GM19240 (cell line): ENCODE data around the gene ERO1B.
A peak's percentile ranks its signal among the peaks of the same experiment; 100 is the strongest.
"Not testable (repeated sequence)": the region's sequence is repeated elsewhere in the genome, so short reads cannot be mapped to it uniquely, and the experiment has no call there.

Source experiments
- DNase-seq: peaks from one replicate; pipeline ENCODE4 v3.0.0; 2011; ENCODE audit warnings: low spot score; ENCODE audit not compliant: insufficient read length

Gene ERO1B

GRCh38 chr1:236193184-236193583, 88.6 kb downstream of the ERO1B start:
- DNase-seq = no peak

DNA sequence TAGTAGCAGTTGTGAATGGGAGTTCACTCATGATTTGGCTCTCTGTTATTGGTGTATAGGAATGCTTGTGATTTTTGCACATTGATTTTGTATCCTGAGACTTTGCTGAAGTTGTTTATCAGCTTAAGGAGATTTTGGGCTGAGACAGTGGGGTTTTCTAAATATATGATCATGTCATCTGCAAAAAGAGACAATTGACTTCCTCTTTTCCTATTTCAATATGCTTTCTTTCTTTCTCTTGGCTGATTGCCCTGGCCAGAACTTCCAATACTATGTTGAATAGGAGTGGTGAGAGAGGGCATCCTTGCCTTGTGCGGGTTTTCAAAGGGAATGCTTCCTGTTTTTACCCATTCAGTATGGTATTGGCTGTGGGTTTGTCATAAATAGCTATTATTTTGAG, 93.7 kb downstream of the ERO1B start:
- DNase-seq = not testable (repeated sequence)

DNA sequence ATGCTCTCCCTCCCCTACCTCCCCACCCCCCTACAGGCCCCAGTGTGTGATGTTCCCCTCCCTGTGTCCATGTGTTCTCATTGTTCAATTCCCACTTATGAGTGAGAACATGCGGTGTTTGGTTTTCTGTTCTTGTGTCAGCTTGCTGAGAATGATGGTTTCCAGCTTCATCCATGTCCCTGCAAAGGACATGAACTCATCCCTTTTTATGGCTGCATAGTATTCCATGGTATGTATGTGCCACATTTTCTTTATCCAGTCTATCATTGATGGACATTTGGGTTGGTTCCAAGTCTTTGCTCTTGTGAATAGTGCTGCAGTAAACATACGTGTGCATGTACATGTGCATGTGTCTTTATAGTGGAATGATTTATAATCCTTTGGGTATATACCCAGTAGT, 95.3 kb downstream of the ERO1B start:
- not testable (repeated sequence) for DNase-seq

GRCh38 chr1:236185687-236186086, 96.1 kb downstream of the ERO1B start:
- no peak for DNase-seq

- DNase-seq = no peak
Measured at GRCh38 chr1:236181059-236181458, 100.7 kb downstream of the ERO1B start.

DNA sequence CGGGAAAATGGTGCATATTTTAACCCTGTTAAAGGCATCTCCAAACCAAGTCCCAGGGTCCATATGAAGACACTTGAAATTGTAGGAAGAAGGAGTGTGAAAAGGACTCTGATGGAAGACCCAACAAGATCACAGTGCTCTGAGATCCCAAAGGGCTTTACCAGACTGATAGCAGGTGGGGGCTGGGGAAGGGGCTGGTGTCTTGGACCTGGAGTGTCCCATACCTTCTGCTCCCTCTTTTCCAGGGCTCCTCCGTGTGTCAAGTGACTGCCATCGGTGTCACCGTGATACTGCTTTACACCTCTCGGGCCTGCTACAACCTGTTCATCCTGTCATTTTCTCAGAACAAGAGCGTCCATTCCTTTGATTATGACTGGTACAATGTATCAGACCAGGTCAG, 102.1 kb downstream of the ERO1B start:
- DNase-seq = no peak

GRCh38 chr1:236176337-236177336, 105.1 kb downstream of the ERO1B start:
- no peak for DNase-seq

GRCh38 chr1:236175642-236176336, 106.0 kb downstream of the ERO1B start:
- peak; percentile 23 for DNase-seq

DNA sequence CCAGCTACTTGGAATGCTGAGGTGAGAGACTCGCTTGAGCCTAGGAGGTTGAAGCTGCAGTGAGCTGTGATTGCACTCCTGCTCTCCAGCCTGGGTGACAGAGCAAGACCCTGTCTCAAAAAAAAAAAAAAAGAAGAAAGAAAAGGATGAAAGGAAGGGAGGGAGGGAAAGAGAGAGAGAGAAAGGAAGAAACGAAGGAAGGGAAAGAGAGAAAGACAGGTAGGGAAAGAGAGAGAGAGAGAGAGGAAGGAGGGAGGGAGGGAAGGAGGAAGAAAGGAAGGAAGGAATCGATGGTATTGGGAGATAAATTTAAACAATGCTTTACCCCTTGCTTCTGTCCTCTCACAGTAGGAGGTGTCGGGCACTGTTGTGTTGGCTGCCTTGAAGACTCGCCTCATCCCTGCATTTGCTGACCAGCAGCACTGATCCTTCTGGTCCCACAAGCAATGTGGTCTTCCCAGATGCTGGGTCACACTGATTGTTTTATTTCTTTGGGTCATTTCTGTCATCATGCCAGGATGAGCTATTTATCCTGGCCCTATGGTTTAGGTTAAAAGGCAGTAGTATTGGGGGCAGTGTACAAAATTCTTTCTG, 108.5 kb downstream of the ERO1B start:
- no peak for DNase-seq

DNA sequence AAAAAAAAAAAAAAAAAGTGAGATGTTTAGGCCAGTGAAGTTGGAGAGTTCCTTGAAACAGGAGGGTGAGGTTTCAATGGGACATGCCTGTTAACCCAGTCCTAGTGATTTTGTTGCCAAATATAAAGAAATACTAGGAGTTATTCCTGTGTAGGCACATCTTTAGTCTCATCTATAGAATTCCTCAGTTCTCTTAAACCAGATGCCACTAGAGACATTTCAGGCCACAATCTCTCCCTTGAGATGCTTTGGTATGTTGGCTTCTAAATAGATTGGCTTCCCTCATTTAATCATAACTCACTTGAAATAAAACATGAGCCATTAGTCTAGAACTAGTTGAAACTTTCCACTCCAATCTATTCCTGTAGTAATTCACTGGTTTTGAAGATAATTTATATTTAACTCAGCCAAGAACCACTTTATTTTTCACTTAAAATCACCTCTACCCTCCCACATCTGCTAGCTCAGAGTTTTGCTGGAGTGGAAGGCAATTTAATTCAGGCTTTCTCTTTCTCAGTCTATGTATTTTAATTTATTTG, 109.6 kb downstream of the ERO1B start:
- DNase-seq = no peak

DNA sequence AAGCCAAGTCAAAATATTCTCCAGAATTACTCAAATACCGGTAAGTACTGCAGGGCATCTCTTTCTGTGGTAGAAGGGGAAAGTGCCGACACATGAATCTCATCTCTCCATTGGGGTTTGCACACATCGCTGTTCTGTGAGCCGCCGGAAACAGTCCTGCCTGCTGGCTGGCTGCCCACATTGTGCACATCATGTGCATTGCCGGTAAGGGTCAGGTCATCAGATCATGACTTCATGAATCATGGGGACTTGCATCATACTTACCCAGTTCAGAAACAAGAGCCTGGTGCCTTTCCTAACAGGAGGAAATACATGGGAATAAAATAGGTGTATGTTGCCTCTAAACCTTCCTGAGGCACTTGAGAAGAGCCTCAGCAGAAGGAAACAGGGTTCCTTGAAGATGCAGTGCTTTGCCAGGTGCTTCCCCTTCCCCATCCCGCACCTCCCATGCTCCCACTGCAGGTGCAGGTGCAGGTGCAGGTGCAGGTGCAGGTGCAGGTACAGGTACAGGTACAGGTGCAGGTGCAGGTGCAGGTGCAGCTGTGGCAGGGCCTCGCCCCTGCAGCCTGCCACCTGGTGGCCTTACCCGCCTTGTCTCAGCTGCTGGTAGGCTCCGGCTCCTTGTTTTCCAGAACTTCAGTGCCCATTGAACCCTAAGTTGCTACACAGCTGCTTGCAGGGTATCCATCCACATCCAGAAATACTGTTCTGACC, 112.9 kb downstream of the ERO1B start:
- no peak for DNase-seq

DNA sequence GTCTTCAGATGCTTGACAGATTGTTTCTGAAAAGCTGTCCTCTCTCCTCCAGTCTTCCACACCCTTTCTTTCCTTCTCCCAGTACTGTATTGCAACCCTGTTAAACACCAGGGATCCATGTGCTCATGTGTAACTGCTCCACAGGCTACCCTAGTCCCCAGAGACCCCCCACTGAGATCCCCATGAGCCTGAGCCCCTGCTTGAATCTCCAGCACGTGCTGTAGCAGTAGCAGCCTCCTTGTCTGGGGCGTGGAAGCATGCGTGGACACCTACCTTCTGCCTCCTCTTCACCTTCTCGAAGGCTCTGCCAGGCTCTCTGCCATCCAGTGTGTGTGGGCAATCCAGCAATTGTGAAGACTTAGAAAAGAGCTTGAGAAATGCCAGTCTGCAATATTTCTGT, 114.2 kb downstream of the ERO1B start:
- no peak for DNase-seq

GRCh38 chr1:236167154-236167553, 114.6 kb downstream of the ERO1B start:
- no peak for DNase-seq

GRCh38 chr1:236166041-236166440, 115.7 kb downstream of the ERO1B start:
- DNase-seq = no peak
